H9 (cell line): Measurements from ENCODE around the gene SFMBT2. TPM values are rescaled to one million over a fixed set of nuclear protein-coding genes. Genes with fewer than 3 reads are reported as not detected.

Experiments
- DNase-seq: peaks from one replicate; pipeline ENCODE4 v3.0.0-alpha.2; 2017
- H2AFZ ChIP-seq: one replicate; pipeline ENCODE4 v1.6.1; 2013; ENCODE audit warnings: mild to moderate bottlenecking, low read length, control low read depth, moderate library complexity
- H2AK5ac ChIP-seq: 2 replicates; pipeline ENCODE4 v1.6.1; 2013; ENCODE audit warnings: low read length, control low read depth, mixed read lengths; ENCODE audit not compliant: insufficient read length
- H2BK120ac ChIP-seq: one replicate; pipeline ENCODE4 v1.6.1; 2013; ENCODE audit warnings: low read depth, mild to moderate bottlenecking, low read length, control low read depth, inconsistent platforms; ENCODE audit not compliant: poor library complexity, severe bottlenecking
- H2BK12ac ChIP-seq: 2 replicates; pipeline ENCODE4 v1.6.1; 2013; ENCODE audit warnings: low read length, control low read depth, mixed read lengths, low read depth; ENCODE audit not compliant: insufficient read length
- H2BK15ac ChIP-seq: 2 replicates; pipeline ENCODE4 v1.6.1; 2013; ENCODE audit warnings: low read depth, low read length, control low read depth
- H2BK20ac ChIP-seq: one replicate; pipeline ENCODE4 v1.6.1; 2013; ENCODE audit warnings: low read depth, mild to moderate bottlenecking, low read length, control low read depth, inconsistent platforms; ENCODE audit not compliant: poor library complexity, severe bottlenecking
- H2BK5ac ChIP-seq: 2 replicates; pipeline ENCODE4 v1.6.1; 2013; ENCODE audit warnings: low read length, control low read depth, mixed read lengths; ENCODE audit not compliant: insufficient read length
- H3K14ac ChIP-seq: 2 replicates; pipeline ENCODE4 v1.6.1; 2013; ENCODE audit warnings: low read length, control low read depth; ENCODE audit not compliant: insufficient read depth
- H3K18ac ChIP-seq: 2 replicates; pipeline ENCODE4 v1.6.1; 2013; ENCODE audit warnings: low read depth, mild to moderate bottlenecking, mixed read lengths, low read length, control low read depth; ENCODE audit not compliant: insufficient read length
- H3K23ac ChIP-seq: 2 replicates; pipeline ENCODE4 v1.6.1; 2013; ENCODE audit warnings: low read length, control low read depth, mixed read lengths, low read depth; ENCODE audit not compliant: insufficient read length
- H3K23me2 ChIP-seq: 2 replicates; pipeline ENCODE4 v1.6.1; 2013; ENCODE audit warnings: low read depth, mild to moderate bottlenecking, mixed read lengths, low read length, control low read depth; ENCODE audit not compliant: insufficient read length, poor library complexity, severe bottlenecking
- H3K27ac ChIP-seq: 2 replicates; pipeline ENCODE4 v1.5.1; 2013; ENCODE audit warnings: low read length, control low read depth, mixed read lengths, low read depth; ENCODE audit not compliant: insufficient read length
- H3K27me3 ChIP-seq: 2 replicates; pipeline ENCODE4 v1.6.1; 2013; ENCODE audit warnings: low read length, control low read depth, inconsistent platforms; ENCODE audit not compliant: insufficient read depth
- H3K4ac ChIP-seq: 2 replicates; pipeline ENCODE4 v1.6.1; 2013; ENCODE audit warnings: low read depth, mild to moderate bottlenecking, control low read depth, inconsistent platforms, low read length, moderate library complexity
- H3K4me1 ChIP-seq: 2 replicates; pipeline ENCODE4 v1.6.1; 2013; ENCODE audit warnings: low read length, control low read depth, inconsistent platforms; ENCODE audit not compliant: insufficient read depth
- H3K4me2 ChIP-seq: 2 replicates; pipeline ENCODE4 v1.6.1; 2013; ENCODE audit warnings: low read length, control low read depth, mixed read lengths; ENCODE audit not compliant: insufficient read length, insufficient read depth
- H3K56ac ChIP-seq: 2 replicates; pipeline ENCODE4 v1.6.1; 2013; ENCODE audit warnings: low read depth, mild to moderate bottlenecking, mixed read lengths, low read length, control low read depth; ENCODE audit not compliant: insufficient read length
- H3K79me1 ChIP-seq: 2 replicates; pipeline ENCODE4 v1.6.1; 2013; ENCODE audit warnings: low read depth, mild to moderate bottlenecking, moderate library complexity, low read length, control low read depth, inconsistent platforms; ENCODE audit not compliant: insufficient read depth, poor library complexity, severe bottlenecking
- H3K79me2 ChIP-seq: 2 replicates; pipeline ENCODE4 v1.6.1; 2013; ENCODE audit warnings: low read length, control low read depth, inconsistent platforms; ENCODE audit not compliant: insufficient read depth
- H3K9ac ChIP-seq: 2 replicates; pipeline ENCODE4 v1.6.1; 2013; ENCODE audit warnings: low read length, control low read depth, mixed read lengths; ENCODE audit not compliant: insufficient read length; ENCODE audit errors: extremely low read depth
- H3K9me3 ChIP-seq: one replicate; pipeline ENCODE4 v1.6.1; 2013; ENCODE audit warnings: low read depth, low read length, inconsistent platforms; ENCODE audit not compliant: control insufficient read depth
- H3T11ph ChIP-seq: one replicate; pipeline ENCODE4 v1.6.1; 2013; ENCODE audit warnings: mild to moderate bottlenecking, low read length, control low read depth, inconsistent platforms
- H4K20me1 ChIP-seq: one replicate; pipeline ENCODE4 v1.6.1; 2013; ENCODE audit not compliant: control insufficient read depth, insufficient read length, insufficient read depth
- H4K5ac ChIP-seq: 2 replicates; pipeline ENCODE4 v1.6.1; 2013; ENCODE audit warnings: low read depth, mild to moderate bottlenecking, mixed read lengths, low read length, control low read depth; ENCODE audit not compliant: insufficient read length
- H4K8ac ChIP-seq: replicated peaks from 2 replicates; pipeline ENCODE4 v1.6.1; 2013; ENCODE audit warnings: low read length, control low read depth, mixed read lengths, low read depth; ENCODE audit not compliant: insufficient read length
- H4K91ac ChIP-seq: 2 replicates; pipeline ENCODE4 v1.6.1; 2013; ENCODE audit warnings: low read depth, mild to moderate bottlenecking, moderate library complexity, mixed read lengths, low read length, control low read depth; ENCODE audit not compliant: insufficient read length
- H3K27ac Mint-ChIP-seq, 3 experiments: 2 replicates in 2 of 3; 3 replicates in 1 of 3; pipeline ENCODE4 v1.8.0; 2020 to 2021; ENCODE audit warnings: mixed read lengths in 3 of 3, mild to moderate bottlenecking in 1 of 3, moderate library complexity in 1 of 3
- H3K27me3 Mint-ChIP-seq: 2 replicates; pipeline ENCODE4 v1.8.0; 2021; ENCODE audit warnings: low read depth, mild to moderate bottlenecking, moderate library complexity, mixed read lengths
- H3K36me3 Mint-ChIP-seq, 3 experiments: 2 replicates in 2 of 3; 3 replicates in 1 of 3; pipeline ENCODE4 v1.8.0; 2020 to 2021; ENCODE audit warnings: low read depth in 3 of 3, mixed read lengths in 3 of 3; ENCODE audit not compliant: insufficient read depth in 1 of 3
- H3K4me1 Mint-ChIP-seq, 2 experiments: 2 replicates each; pipeline ENCODE4 v1.8.0; 2020; ENCODE audit warnings: mixed read lengths in 2 of 2
- H3K4me3 Mint-ChIP-seq, 2 experiments: 2 replicates in 1 of 2; 3 replicates in 1 of 2; pipeline ENCODE4 v1.8.0; 2020 to 2021; ENCODE audit warnings: mild to moderate bottlenecking in 2 of 2, mixed read lengths in 2 of 2, moderate library complexity in 1 of 2
- H3K9me3 Mint-ChIP-seq, 2 experiments: 2 replicates in 1 of 2; 3 replicates in 1 of 2; pipeline ENCODE4 v1.8.0; 2020; ENCODE audit warnings: mild to moderate bottlenecking in 2 of 2, mixed read lengths in 2 of 2, moderate library complexity in 1 of 2
- CTCF ChIP-seq: fragments of 200-600 bp; sonication (generic); conservative IDR thresholded peaks from 3 replicates; pipeline ENCODE4 v1.8.0; 2021; ENCODE audit warnings: antibody characterized with exemption, mild to moderate bottlenecking
- WGBS: extraction: QIAGEN DNeasy Blood & Tissue Kit; methylation state at CpG from one replicate; pipeline ENCODE4 v1.1.7; 2013; ENCODE audit warnings: missing lambda C conversion rate, low lambda C conversion rate, mixed read lengths; ENCODE audit not compliant: insufficient read length; ENCODE audit errors: extremely low coverage; 5-methylcytosine and 5-hydroxymethylcytosine counted together
- total RNA-seq: library from RNA; stranded (reverse); gene quantifications from 2 replicates; pipeline ENCODE4 v1.2.1, GENCODE V29; 2021

Gene SFMBT2
- total RNA-seq, 1 experiment from 2014 or later, result 5.3 TPM

- no peak for TF ChIP-seq CTCF
- H2BK5ac ChIP-seq, result no peak overlapping the region
- no peak overlapping the region for H3K56ac ChIP-seq
- no peaks in the 10 kb centered on the region; the same call in 1 of the 2 replicates for H3K79me2 ChIP-seq
- no peak overlapping the region for H2BK12ac ChIP-seq
- Mint-ChIP-seq H3K27ac (no peak overlapping the region), H3K4me3 (no peak overlapping the region), H3K27me3 (no peaks in the 10 kb centered on the region), H3K36me3 (peaks cover 0 to 4% (median 3%) of the 10 kb centered on the region in 3 experiments; a peak in 2 of 7 replicates), H3K9me3 (peaks cover 0 to 2% of the 10 kb centered on the region in 2 experiments; a peak in 2 of 5 replicates), H3K4me1 (peaks cover 3 to 5% of the 10 kb centered on the region in 2 experiments; a peak in 2 of 4 replicates)
- H4K20me1 ChIP-seq, result no peaks in the 10 kb centered on the region
- H4K5ac ChIP-seq, result no peak overlapping the region
- H3T11ph ChIP-seq, result no peak overlapping the region
- H3K79me1 ChIP-seq, result no peaks in the 10 kb centered on the region
- no peak overlapping the region for H3K14ac ChIP-seq
- H3K9ac ChIP-seq, result no peak overlapping the region
- no peak overlapping the region for H3K27ac ChIP-seq
- no peaks in the 10 kb centered on the region for H3K23me2 ChIP-seq
- no peak overlapping the region for H2BK15ac ChIP-seq
- no peak overlapping the region for H3K23ac ChIP-seq
- no peak overlapping the region for H2BK120ac ChIP-seq
- H3K4me1 ChIP-seq, result no peaks in the 10 kb centered on the region
- H2AFZ ChIP-seq, result no peak overlapping the region
- DNase-seq, result no peak
- H4K8ac ChIP-seq, result no peak overlapping the region
- no CpG with 5 or more reads among the region's 4 CpGs for WGBS
- H3K27me3 ChIP-seq, result no peaks in the 10 kb centered on the region
- no peak overlapping the region for H4K91ac ChIP-seq
- no peak overlapping the region for H3K18ac ChIP-seq
- H3K4ac ChIP-seq, result no peak overlapping the region
- H3K4me2 ChIP-seq, result no peak overlapping the region
- H3K9me3 ChIP-seq, result no peaks in the 10 kb centered on the region
- no peak overlapping the region for H2AK5ac ChIP-seq
- no peak overlapping the region for H2BK20ac ChIP-seq
Measured at GRCh38 chr10:7230036-7230435, 180.8 kb downstream of the SFMBT2 start.
